K562 (cell line): ENCODE measurements around the gene NCOA3. TPM values are rescaled to one million over a fixed set of nuclear protein-coding genes. Genes with fewer than 3 reads are reported as not detected.

Experiments used
- ATAC-seq: fragments of 200-7000 bp; cut with Tn5 transposase; 3 replicates; pipeline ENCODE4 v1.9.1; 2020; ENCODE audit warnings: moderate library complexity
- BruUV-seq: library from RNA; stranded (reverse); fragments of 400-500 nt; replicated peaks from 2 replicates; lab custom pipeline; 2021; lab: Mats Ljungman, UMichigan
- CTCF ChIA-PET: fragments of 300-600 bp; formaldehyde crosslinking; extraction: SDS; loops from one replicate; lab custom pipeline; 2021; ENCODE audit warnings: low intra/inter-chr PET ratio; lab: Yijun Ruan, JAX
- POLR2A ChIA-PET: fragments of 300-600, 350-650 bp; sonication (Branson Sonifier 250); formaldehyde crosslinking; extraction: SDS; loops from one replicate; lab custom pipeline; 2021; ENCODE audit warnings: antibody characterized with exemption, inconsistent platforms; lab: Yijun Ruan, JAX
- DNase-seq, 4 experiments: peaks; one replicate each; pipeline versions ENCODE4 v3.0.0 to v3.0.0-alpha.2; 2011 to 2018; ENCODE audit warnings: low spot score in 3 of 4, mixed read lengths in 3 of 4; ENCODE audit errors: extremely low read depth in 1 of 4
- FAIRE-seq: peaks from 2 replicates; lab custom pipeline; 2011; peaks lifted over from hg19 to GRCh38; lab: Jason Lieb, UNC
- H2AFZ ChIP-seq: 2 replicates; pipeline ENCODE4 v1.6.0; 2011; ENCODE audit warnings: low read depth, low read length, control low read depth, inconsistent platforms
- H3K27ac ChIP-seq: fragments of 200-600 bp; 3 replicates; pipeline ENCODE4 v1.8.0; 2011; ENCODE audit warnings: low read depth, mild to moderate bottlenecking, control low read depth, inconsistent platforms, low read length, moderate library complexity, mixed read lengths; ENCODE audit errors: extremely low read depth
- H3K27me3 ChIP-seq, 2 experiments: fragments of 300-600 bp in 1 of 2; 2 replicates in 1 of 2; 3 replicates in 1 of 2; pipeline versions ENCODE4 v1.6.0 to v1.8.0; 2011; ENCODE audit warnings: inconsistent platforms in 2 of 2, low read length in 2 of 2, mild to moderate bottlenecking in 1 of 2, mixed read lengths in 1 of 2, moderate library complexity in 1 of 2; ENCODE audit not compliant: control insufficient read depth in 2 of 2, insufficient read depth in 2 of 2
- H3K36me3 ChIP-seq: fragments of 300-600 bp; 3 replicates; pipeline ENCODE4 v1.8.0; 2011; ENCODE audit warnings: mild to moderate bottlenecking, low read length, inconsistent platforms; ENCODE audit not compliant: control insufficient read depth, insufficient read depth
- H3K4me1 ChIP-seq, 2 experiments: fragments of 200-600 bp in 1 of 2; replicated peaks in 1 of 2; 2 replicates in 1 of 2; 3 replicates in 1 of 2; pipeline versions ENCODE4 v1.5.1 to v1.8.0; 2011; ENCODE audit warnings: inconsistent platforms in 2 of 2, low read length in 2 of 2, mild to moderate bottlenecking in 1 of 2, mixed read lengths in 1 of 2, moderate library complexity in 1 of 2; ENCODE audit not compliant: control insufficient read depth in 2 of 2, insufficient read depth in 2 of 2
- H3K4me2 ChIP-seq: 2 replicates; pipeline ENCODE4 v1.6.1; 2011; ENCODE audit warnings: low read length, control low read depth, inconsistent platforms, mixed read lengths; ENCODE audit not compliant: insufficient read depth
- H3K4me3 ChIP-seq: fragments of 200-600 bp; sonication (generic), shearing (Covaris generic); 2 replicates; pipeline ENCODE4 v1.5.1; 2016; ENCODE audit warnings: control low read depth, inconsistent platforms
- H3K79me2 ChIP-seq: fragments of 200-600 bp; 3 replicates; pipeline ENCODE4 v1.8.0; 2011; ENCODE audit warnings: low read length, inconsistent platforms; ENCODE audit not compliant: control insufficient read depth, insufficient read depth
- H3K9ac ChIP-seq, 2 experiments: 2 replicates each; pipeline versions ENCODE4 v1.6.0 to v1.6.1; 2011; ENCODE audit warnings: low read depth in 2 of 2, low read length in 2 of 2, control low read depth in 1 of 2, inconsistent platforms in 1 of 2, mild to moderate bottlenecking in 1 of 2, mixed read lengths in 1 of 2; ENCODE audit not compliant: insufficient read depth in 1 of 2
- H3K9me1 ChIP-seq: one replicate; pipeline ENCODE4 v1.6.0; 2011; ENCODE audit warnings: inconsistent platforms, mild to moderate bottlenecking, low read length, moderate library complexity; ENCODE audit not compliant: control insufficient read depth, insufficient read depth
- H3K9me3 ChIP-seq: replicated peaks from 2 replicates; pipeline ENCODE4 v1.5.1; 2011; ENCODE audit warnings: low read depth, low read length, inconsistent platforms; ENCODE audit not compliant: control insufficient read depth, insufficient read depth
- H4K20me1 ChIP-seq: replicated peaks from 2 replicates; pipeline ENCODE4 v1.6.1; 2011; ENCODE audit warnings: low read length, inconsistent platforms, mixed read lengths; ENCODE audit not compliant: control insufficient read depth, insufficient read depth
- CBX2 ChIP-seq: fragments of 200-600 bp; sonication (generic); IDR thresholded peaks from one replicate; pipeline ENCODE4 v1.6.1; 2012; ENCODE audit warnings: mild to moderate bottlenecking, low read length, inconsistent platforms; ENCODE audit not compliant: insufficient read depth, poor library complexity, severe bottlenecking
- CEBPB ChIP-seq: fragments of 450-650 bp; IDR thresholded peaks from 2 replicates; pipeline ENCODE4 v1.6.1; 2016; ENCODE audit warnings: missing genetic modification characterization, missing compliant biosample characterization
- COPS2 ChIP-seq: fragments of 450-650 bp; conservative IDR thresholded peaks from 2 replicates; pipeline ENCODE4 v1.6.1; 2016; ENCODE audit warnings: mild to moderate bottlenecking, moderate library complexity
- FOXP1 ChIP-seq: sonication (generic); formaldehyde crosslinking; IDR thresholded peaks from 2 replicates; pipeline ENCODE4 v1.8.0; 2022; ENCODE audit warnings: mild to moderate bottlenecking, missing genetic modification reagents
- KDM5B ChIP-seq: fragments of 200-600 bp; sonication (generic); IDR thresholded peaks from 2 replicates; pipeline ENCODE4 v1.6.1; 2012; ENCODE audit warnings: low read depth, mild to moderate bottlenecking, moderate library complexity, low read length, control low read depth, inconsistent platforms; ENCODE audit not compliant: insufficient replicate concordance
- RCOR1 ChIP-seq, 2 experiments: IDR thresholded peaks; 2 replicates each; pipeline ENCODE4 v1.6.1; 2012; ENCODE audit warnings: low read depth in 2 of 2, low read length in 2 of 2, borderline replicate concordance in 1 of 2, improper control_type of control experiment in 1 of 2
- RFX1 ChIP-seq: fragments of 450-650 bp; IDR thresholded peaks from 2 replicates; pipeline ENCODE4 v1.6.1; 2016; ENCODE audit warnings: mild to moderate bottlenecking, moderate library complexity
- SMAD4 ChIP-seq: fragments of 250-450 bp; sonication (Bioruptor Pico); conservative IDR thresholded peaks from 2 replicates; pipeline ENCODE4 v1.8.0; 2021; ENCODE audit warnings: inconsistent platforms, mild to moderate bottlenecking, moderate library complexity
- ZBTB1 ChIP-seq: sonication (generic); formaldehyde crosslinking; IDR thresholded peaks from 2 replicates; pipeline ENCODE4 v1.8.1; 2023; ENCODE audit warnings: missing genetic modification reagents, low read depth, mild to moderate bottlenecking, borderline replicate concordance
- ZBTB17 ChIP-seq: fragments of 450-650 bp; formaldehyde crosslinking; IDR thresholded peaks from 2 replicates; pipeline ENCODE4 v1.4.0; 2020; ENCODE audit warnings: mild to moderate bottlenecking
- ZBTB5 ChIP-seq: fragments of 450-650 bp; IDR thresholded peaks from 2 replicates; pipeline ENCODE4 v1.6.1; 2017; ENCODE audit warnings: antibody characterized with exemption
- ZKSCAN3 ChIP-seq: fragments of 250-450 bp; sonication (Bioruptor Pico); IDR thresholded peaks from 2 replicates; pipeline ENCODE4 v1.4.0; 2020
- ZNF445 ChIP-seq: fragments of 250-450 bp; sonication (Bioruptor Pico); IDR thresholded peaks from 2 replicates; pipeline ENCODE4 v1.4.0; 2020; ENCODE audit warnings: low read depth, mild to moderate bottlenecking, moderate library complexity
- ZNF77 ChIP-seq: fragments of 250-450 bp; sonication (Bioruptor Pico); IDR thresholded peaks from 2 replicates; pipeline ENCODE4 v1.5.0; 2020
- WGBS: fragments of 100-300 bp; shearing (Covaris generic); methylation state at CpG from one replicate; pipeline ENCODE4 v1.1.6; 2016; ENCODE audit warnings: low coverage, mixed read lengths; ENCODE audit not compliant: insufficient coverage; ENCODE audit errors: missing lambda C conversion rate; 5-methylcytosine and 5-hydroxymethylcytosine counted together
- in situ Hi-C: fragments of 300-500 bp; cut with MboI; formaldehyde crosslinking; loops from 4 replicates; pipeline ENCODE4 v1.15.0; 2018; ENCODE audit warnings: inconsistent platforms, mixed read lengths
- intact Hi-C: fragments of 100-400 bp; cut with micrococcal nuclease; formaldehyde crosslinking; loops from 2 replicates; pipeline ENCODE4 v1.14.2; 2022
- polyA plus RNA-seq, 8 experiments: library from polyadenylated mRNA; depleted of rRNA in 4 of 8; stranded (reverse) in 5 of 8; unstranded in 3 of 8; fragments of >200 nt; fragmentation: Nextera tagmentation in 2 of 8; fragmentation: Illumina TruSeq in 1 of 8; extraction: Ambion mirVana in 2 of 8; extraction: Trizol in 1 of 8; gene quantifications; 2 replicates each; pipeline versions ENCODE4 v1.2.1 to v1.2.3, GENCODE V29; 2011 to 2014; ENCODE audit warnings: inconsistent platforms in 1 of 8, missing spikeins in 1 of 8
- total RNA-seq, 7 experiments: library from RNA; depleted of rRNA in 6 of 7; stranded (reverse); fragments of >200 nt in 6 of 7; fragmentation: Illumina TruSeq in 2 of 7; extraction: Trizol in 2 of 7; gene quantifications; 2 replicates each; pipeline versions ENCODE4 v1.2.1 to v1.2.3, GENCODE V29; 2011 to 2021; ENCODE audit warnings: low replicate concordance in 1 of 7
- TF ChIP-seq, protein P1 (sequence below): sonication (generic); formaldehyde crosslinking; IDR thresholded peaks from 2 replicates; pipeline ENCODE4 v1.8.0; 2022; ENCODE audit warnings: mild to moderate bottlenecking, missing genetic modification reagents
- TF ChIP-seq, protein P2 (sequence below): sonication (generic); formaldehyde crosslinking; IDR thresholded peaks from 2 replicates; pipeline ENCODE4 v1.8.1; 2023; ENCODE audit warnings: mild to moderate bottlenecking, missing genetic modification reagents

NCOA3 gene
- total and polyA plus RNA-seq, 9 of the 15 experiments (the other 6 are each of a cell fraction or from before 2014, with no cell fraction given), result 3.2 to 24.3 (median 14.4) TPM

- ChIA-PET CTCF (interaction anchor here (1.4 kb wide), 1 partner anchor 13 kb away, joined by 4 read pairs; no protein-coding TSS in a partner anchor), POLR2A (no interaction called here)
- H3K9ac ChIP-seq, result no peak overlapping the region
- no peak overlapping the region for H3K4me2 ChIP-seq
- ATAC-seq, result no peak
- H4K20me1 ChIP-seq, result peaks cover 18% of the 10 kb centered on the region
- H3K79me2 ChIP-seq, result no peaks in the 10 kb centered on the region
- H3K9me3 ChIP-seq, result no peaks in the 10 kb centered on the region
- no peak for DNase-seq
- intact Hi-C loops, result loop anchor here (5.0 kb wide), 2 partner anchors 48 to 958 kb away; no protein-coding TSS in a partner anchor
- no peaks in the 10 kb centered on the region for H3K36me3 ChIP-seq
- no peak overlapping the region for H3K27ac ChIP-seq
- 31% methylated on average over 12 of the region's 12 CpGs for WGBS
- no TSS peak for BruUV-seq
- H3K9me1 ChIP-seq, result no peaks in the 10 kb centered on the region
- TF ChIP-seq COPS2 (no peak), KDM5B (no peak), FOXP1 (CRISPR knock-in tag) (no peak), SMAD4 (CRISPR knock-in tag) (no peak), ZBTB17 (CRISPR knock-in tag) (no peak), CEBPB (tag) (no peak), CBX2 (no peak), RFX1 (no peak), ZBTB5 (no peak), RCOR1 (IDR thresholded peaks at IDR 0.05; ENCODE audit: borderline replicate concordance in 1 of 2, low read depth in 2 of 2, low read length in 2 of 2) (no peak), ZNF445 (CRISPR knock-in tag) (no peak), ZNF77 (CRISPR knock-in tag) (no peak), ZKSCAN3 (no peak), ZBTB1 (CRISPR knock-in tag) (no peak)
- TF ChIP-seq, protein P1, sequence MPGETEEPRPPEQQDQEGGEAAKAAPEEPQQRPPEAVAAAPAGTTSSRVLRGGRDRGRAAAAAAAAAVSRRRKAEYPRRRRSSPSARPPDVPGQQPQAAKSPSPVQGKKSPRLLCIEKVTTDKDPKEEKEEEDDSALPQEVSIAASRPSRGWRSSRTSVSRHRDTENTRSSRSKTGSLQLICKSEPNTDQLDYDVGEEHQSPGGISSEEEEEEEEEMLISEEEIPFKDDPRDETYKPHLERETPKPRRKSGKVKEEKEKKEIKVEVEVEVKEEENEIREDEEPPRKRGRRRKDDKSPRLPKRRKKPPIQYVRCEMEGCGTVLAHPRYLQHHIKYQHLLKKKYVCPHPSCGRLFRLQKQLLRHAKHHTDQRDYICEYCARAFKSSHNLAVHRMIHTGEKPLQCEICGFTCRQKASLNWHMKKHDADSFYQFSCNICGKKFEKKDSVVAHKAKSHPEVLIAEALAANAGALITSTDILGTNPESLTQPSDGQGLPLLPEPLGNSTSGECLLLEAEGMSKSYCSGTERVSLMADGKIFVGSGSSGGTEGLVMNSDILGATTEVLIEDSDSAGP (CRISPR knock-in tag), result no peak
- TF ChIP-seq, protein P2, sequence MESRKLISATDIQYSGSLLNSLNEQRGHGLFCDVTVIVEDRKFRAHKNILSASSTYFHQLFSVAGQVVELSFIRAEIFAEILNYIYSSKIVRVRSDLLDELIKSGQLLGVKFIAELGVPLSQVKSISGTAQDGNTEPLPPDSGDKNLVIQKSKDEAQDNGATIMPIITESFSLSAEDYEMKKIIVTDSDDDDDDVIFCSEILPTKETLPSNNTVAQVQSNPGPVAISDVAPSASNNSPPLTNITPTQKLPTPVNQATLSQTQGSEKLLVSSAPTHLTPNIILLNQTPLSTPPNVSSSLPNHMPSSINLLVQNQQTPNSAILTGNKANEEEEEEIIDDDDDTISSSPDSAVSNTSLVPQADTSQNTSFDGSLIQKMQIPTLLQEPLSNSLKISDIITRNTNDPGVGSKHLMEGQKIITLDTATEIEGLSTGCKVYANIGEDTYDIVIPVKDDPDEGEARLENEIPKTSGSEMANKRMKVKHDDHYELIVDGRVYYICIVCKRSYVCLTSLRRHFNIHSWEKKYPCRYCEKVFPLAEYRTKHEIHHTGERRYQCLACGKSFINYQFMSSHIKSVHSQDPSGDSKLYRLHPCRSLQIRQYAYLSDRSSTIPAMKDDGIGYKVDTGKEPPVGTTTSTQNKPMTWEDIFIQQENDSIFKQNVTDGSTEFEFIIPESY (CRISPR knock-in tag), result no peak
- peaks cover 48 to 52% of the 10 kb centered on the region in 2 experiments for H3K27me3 ChIP-seq
- no peak overlapping the region for H2AFZ ChIP-seq
- peaks cover 0 to 11% of the 10 kb centered on the region in 2 experiments; a peak in 3 of 5 replicates for H3K4me1 ChIP-seq
- in situ Hi-C loops, result no loop called here
- H3K4me3 ChIP-seq, result no peak overlapping the region
- FAIRE-seq, result no peak
Observed at GRCh38 chr20:47664744-47665143, 163.1 kb downstream of the NCOA3 start.
